H7 (cell line): ENCODE results near the gene OXNAD1. TPM values are rescaled to one million over a fixed set of nuclear protein-coding genes. Genes with fewer than 3 reads are reported as not detected.

Experiments used
- DNase-seq: peaks from one replicate; pipeline ENCODE4 v3.0.0; 2012
- H3K27me3 ChIP-seq: 2 replicates; pipeline ENCODE4 v1.6.0; 2011; ENCODE audit warnings: mild to moderate bottlenecking, low read length; ENCODE audit not compliant: control insufficient read depth, insufficient read depth
- H3K36me3 ChIP-seq: replicated peaks from 2 replicates; pipeline ENCODE4 v1.5.1; 2011; ENCODE audit warnings: low read length; ENCODE audit not compliant: control insufficient read depth, insufficient read depth
- H3K4me3 ChIP-seq: 2 replicates; pipeline ENCODE4 v1.5.1; 2011; ENCODE audit warnings: low read depth, mild to moderate bottlenecking, control low read depth, low read length, moderate library complexity; ENCODE audit not compliant: insufficient read depth
- total RNA-seq: library from RNA; depleted of rRNA; stranded (reverse); fragments of >200 nt; shearing (Covaris generic); gene quantifications from 2 replicates; pipeline ENCODE4 v1.2.3, GENCODE V29; 2014; rRNA removed

OXNAD1 gene
- 28.4 and 29.0 TPM in 2 replicates for total RNA-seq

- DNase-seq: peak; percentile 94
- H3K36me3 ChIP-seq: peaks cover 1% of the 10 kb centered on the region
- peak within 1 kb of the TSS; percentile 86 for H3K4me3 ChIP-seq
- H3K27me3 ChIP-seq: no peaks in the 10 kb centered on the region
Measured at GRCh38 chr3:16264708-16265454, at the start of gene OXNAD1, which contains the start of gene DPH3. Gene OXNAD1 (plus strand): TSS chr3:16265212. CDS start chr3:16270953, 5,741 bp downstream. Gene DPH3 (minus strand): TSS chr3:16264943. CDS start chr3:16264876, 67 bp downstream.

GRCh38 chr3:16216373-16216935 lies 48.6 kb upstream of the OXNAD1 start:
- H3K4me3 ChIP-seq: no peak overlapping the region
- no peaks in the 10 kb centered on the region for H3K36me3 ChIP-seq

GRCh38 chr3:16219777-16220176 lies 45.2 kb upstream of the OXNAD1 start:
- no peak overlapping the region for H3K4me3 ChIP-seq
- no peak for DNase-seq
- H3K36me3 ChIP-seq: no peaks in the 10 kb centered on the region
- no peaks in the 10 kb centered on the region for H3K27me3 ChIP-seq

More at GRCh38 chr3:16216373-16216935, 48.6 kb upstream of the OXNAD1 start:
- no peak for DNase-seq
- no peaks in the 10 kb centered on the region for H3K27me3 ChIP-seq

- no peak for DNase-seq
Measured at GRCh38 chr3:16221990-16222389, 43.0 kb upstream of the OXNAD1 start.

GRCh38 chr3:16222547-16222946 lies 42.5 kb upstream of the OXNAD1 start:
- no peak for DNase-seq
- H3K36me3 ChIP-seq: no peaks in the 10 kb centered on the region
- H3K4me3 ChIP-seq: no peak overlapping the region
- no peaks in the 10 kb centered on the region for H3K27me3 ChIP-seq

More at GRCh38 chr3:16221990-16222389, 43.0 kb upstream of the OXNAD1 start:
- no peaks in the 10 kb centered on the region for H3K27me3 ChIP-seq
- H3K36me3 ChIP-seq: no peaks in the 10 kb centered on the region
- H3K4me3 ChIP-seq: no peak overlapping the region

- no peak overlapping the region for H3K4me3 ChIP-seq
- no peak for DNase-seq
- H3K36me3 ChIP-seq: no peaks in the 10 kb centered on the region
- H3K27me3 ChIP-seq: no peaks in the 10 kb centered on the region
Measured at GRCh38 chr3:16224325-16224724, 40.7 kb upstream of the OXNAD1 start.

- Histone ChIP-seq H3K4me3 (no peak overlapping the region), H3K36me3 (no peaks in the 10 kb centered on the region), H3K27me3 (no peaks in the 10 kb centered on the region)
- DNase-seq: no peak
Measured at GRCh38 chr3:16227566-16227965, 37.4 kb upstream of the OXNAD1 start.

GRCh38 chr3:16229681-16230080 lies 35.3 kb upstream of the OXNAD1 start:
- Histone ChIP-seq H3K4me3 (no peak overlapping the region), H3K36me3 (no peaks in the 10 kb centered on the region), H3K27me3 (no peaks in the 10 kb centered on the region)
- DNase-seq: no peak

GRCh38 chr3:16231983-16232382 lies 33.0 kb upstream of the OXNAD1 start:
- DNase-seq: no peak
- no peaks in the 10 kb centered on the region for H3K27me3 ChIP-seq
- H3K36me3 ChIP-seq: no peaks in the 10 kb centered on the region
- no peak overlapping the region for H3K4me3 ChIP-seq

- no peak overlapping the region for H3K4me3 ChIP-seq
- H3K27me3 ChIP-seq: no peaks in the 10 kb centered on the region
- no peak for DNase-seq
- no peaks in the 10 kb centered on the region for H3K36me3 ChIP-seq
Measured at GRCh38 chr3:16233806-16234205, 31.2 kb upstream of the OXNAD1 start.

GRCh38 chr3:16234281-16234680 lies 30.7 kb upstream of the OXNAD1 start:
- Histone ChIP-seq H3K27me3 (no peaks in the 10 kb centered on the region), H3K36me3 (no peaks in the 10 kb centered on the region), H3K4me3 (no peak overlapping the region)
- no peak for DNase-seq

- no peak for DNase-seq
- Histone ChIP-seq H3K4me3 (no peak overlapping the region), H3K36me3 (no peaks in the 10 kb centered on the region), H3K27me3 (no peaks in the 10 kb centered on the region)
Measured at GRCh38 chr3:16236030-16236639, 28.9 kb upstream of the OXNAD1 start.

GRCh38 chr3:16236856-16237393 lies 28.1 kb upstream of the OXNAD1 start:
- Histone ChIP-seq H3K27me3 (no peaks in the 10 kb centered on the region), H3K4me3 (no peak overlapping the region), H3K36me3 (no peaks in the 10 kb centered on the region)
- no peak for DNase-seq

GRCh38 chr3:16239086-16239770 lies 25.8 kb upstream of the OXNAD1 start:
- Histone ChIP-seq H3K36me3 (no peaks in the 10 kb centered on the region), H3K27me3 (no peaks in the 10 kb centered on the region), H3K4me3 (no peak overlapping the region)
- no peak for DNase-seq
